GM21528 (cell line): Measurements from ENCODE around the gene PHLDB1.

Experiments
- ATAC-seq: cut with Tn5 transposase; IDR thresholded peaks from one replicate; pipeline ENCODE4 v1.9.1; 2021; ENCODE audit warnings: mild to moderate bottlenecking, moderate library complexity; ENCODE audit not compliant: unreplicated experiment, low FRiP score

Gene PHLDB1

GRCh38 chr11:118705791-118706545 is 98.6 kb downstream of the PHLDB1 start:
- ATAC-seq = no peak

- no peak for ATAC-seq
These were observed 99.1 kb downstream of the PHLDB1 start for GRCh38 chr11:118706546-118706825.
